GM23338 (cell line): ENCODE results near the gene ARHGAP42. TPM values are rescaled to one million over a fixed set of nuclear protein-coding genes. Genes with fewer than 3 reads are reported as not detected.

ENCODE experiments used
- ATAC-seq: fragments of 200-7000 bp; cut with Tn5 transposase; 3 replicates; pipeline ENCODE4 v1.9.1; 2020
- DNase-seq: peaks from one replicate; pipeline ENCODE4 v3.0.0-alpha.2; 2015; ENCODE audit warnings: low spot score
- H2AFZ ChIP-seq: fragments of 200-600 bp; sonication (generic); 2 replicates; pipeline ENCODE4 v1.8.0; 2016; ENCODE audit warnings: antibody characterized with exemption, mild to moderate bottlenecking, moderate library complexity
- H3F3A ChIP-seq: fragments of 200-600 bp; sonication (generic); replicated peaks from 2 replicates; pipeline ENCODE4 v1.8.0; 2017; ENCODE audit warnings: antibody characterized with exemption, mixed run types, low read depth
- H3K27ac ChIP-seq: fragments of 200-600 bp; sonication (generic); 2 replicates; pipeline ENCODE4 v1.6.1; 2016; ENCODE audit warnings: low read depth
- H3K27me3 ChIP-seq: fragments of 200-600 bp; sonication (generic); 2 replicates; pipeline ENCODE4 v1.8.0; 2016; ENCODE audit warnings: mild to moderate bottlenecking, mixed run types, moderate library complexity; ENCODE audit not compliant: insufficient read depth
- H3K36me3 ChIP-seq: fragments of 200-600 bp; sonication (generic); 2 replicates; pipeline ENCODE4 v1.8.0; 2016; ENCODE audit warnings: mild to moderate bottlenecking; ENCODE audit not compliant: insufficient read depth
- H3K4me1 ChIP-seq: fragments of 200-600 bp; sonication (generic); 2 replicates; pipeline ENCODE4 v1.8.0; 2016; ENCODE audit warnings: mild to moderate bottlenecking, moderate library complexity; ENCODE audit not compliant: insufficient read depth
- H3K4me2 ChIP-seq: fragments of 200-600 bp; sonication (generic); 2 replicates; pipeline ENCODE4 v1.7.1; 2017; ENCODE audit warnings: mixed run types
- H3K4me3 ChIP-seq: fragments of 200-600 bp; sonication (generic); 2 replicates; pipeline ENCODE4 v1.6.1; 2016; ENCODE audit warnings: mixed run types
- H3K79me2 ChIP-seq: fragments of 200-600 bp; sonication (generic); replicated peaks from 2 replicates; pipeline ENCODE4 v1.8.0; 2017; ENCODE audit warnings: mild to moderate bottlenecking; ENCODE audit not compliant: insufficient read depth
- H3K9me2 ChIP-seq: fragments of 200-600 bp; sonication (generic); 2 replicates; pipeline ENCODE4 v1.8.0; 2017; ENCODE audit not compliant: insufficient read depth
- H4K20me1 ChIP-seq: fragments of 200-600 bp; sonication (generic); replicated peaks from 2 replicates; pipeline ENCODE4 v1.8.0; 2017; ENCODE audit warnings: mild to moderate bottlenecking; ENCODE audit not compliant: insufficient read depth
- H3K27ac Mint-ChIP-seq: 2 replicates; pipeline ENCODE4 v1.8.0; 2020; ENCODE audit warnings: inconsistent platforms, mild to moderate bottlenecking, moderate library complexity, mixed read lengths
- H3K27me3 Mint-ChIP-seq: 3 replicates; pipeline ENCODE4 v1.8.0; 2022; ENCODE audit warnings: low read depth, mild to moderate bottlenecking, moderate library complexity, mixed read lengths, inconsistent platforms; ENCODE audit not compliant: insufficient read depth, poor library complexity
- H3K36me3 Mint-ChIP-seq: 3 replicates; pipeline ENCODE4 v1.8.0; 2021; ENCODE audit warnings: low read depth, mild to moderate bottlenecking, inconsistent platforms, moderate library complexity, mixed read lengths
- H3K4me1 Mint-ChIP-seq: 3 replicates; pipeline ENCODE4 v1.8.0; 2020; ENCODE audit warnings: mild to moderate bottlenecking, inconsistent platforms, mixed read lengths
- H3K4me3 Mint-ChIP-seq: 3 replicates; pipeline ENCODE4 v1.8.0; 2021; ENCODE audit warnings: moderate library complexity, mild to moderate bottlenecking, inconsistent platforms, mixed read lengths
- H3K9me3 Mint-ChIP-seq: 3 replicates; pipeline ENCODE4 v1.8.0; 2020; ENCODE audit warnings: moderate library complexity, mild to moderate bottlenecking, inconsistent platforms, mixed read lengths
- CREB1 ChIP-seq: fragments of 250-450 bp; sonication (Bioruptor Pico); IDR thresholded peaks from 2 replicates; pipeline ENCODE4 v1.5.0; 2020; ENCODE audit warnings: low read depth, mild to moderate bottlenecking, moderate library complexity
- EZH2 ChIP-seq: fragments of 200-600 bp; sonication (generic); IDR thresholded peaks from one replicate; pipeline ENCODE4 v1.8.0; 2017; ENCODE audit warnings: antibody characterized with exemption, mild to moderate bottlenecking, low read depth; ENCODE audit not compliant: unreplicated experiment
- EZH2phosphoT487 ChIP-seq: fragments of 200-600 bp; sonication (generic); IDR thresholded peaks from one replicate; pipeline ENCODE4 v1.8.1; 2018; ENCODE audit warnings: antibody characterized with exemption; ENCODE audit not compliant: unreplicated experiment
- JUNB ChIP-seq: IDR thresholded peaks from one replicate; pipeline ENCODE4 v1.6.1; 2016; ENCODE audit warnings: antibody characterized with exemption; ENCODE audit not compliant: unreplicated experiment
- NANOG ChIP-seq: IDR thresholded peaks from 2 replicates; pipeline ENCODE4 v1.6.1; 2016; ENCODE audit warnings: antibody characterized with exemption, borderline replicate concordance
- POLR2AphosphoS5 ChIP-seq: IDR thresholded peaks from 2 replicates; pipeline ENCODE4 v1.6.1; 2016; ENCODE audit warnings: antibody characterized with exemption, low read depth
- STAT1 ChIP-seq: IDR thresholded peaks from one replicate; pipeline ENCODE4 v1.6.1; 2016; ENCODE audit warnings: antibody characterized with exemption; ENCODE audit not compliant: unreplicated experiment
- ZNF114 ChIP-seq: fragments of 250-450 bp; sonication (Bioruptor Pico); IDR thresholded peaks from 2 replicates; pipeline ENCODE4 v1.5.0; 2020; ENCODE audit warnings: mild to moderate bottlenecking, moderate library complexity
- ZNF331 ChIP-seq: fragments of 250-450 bp; sonication (Bioruptor Pico); IDR thresholded peaks from 2 replicates; pipeline ENCODE4 v1.5.0; 2020; ENCODE audit warnings: low read depth, mild to moderate bottlenecking, moderate library complexity
- polyA plus RNA-seq: library from polyadenylated mRNA; unstranded; fragments of >200 nt; fragmentation: Nextera tagmentation; extraction: Ambion mirVana; gene quantifications from 2 replicates; pipeline ENCODE4 v1.2.1, GENCODE V29; 2016
- total RNA-seq: library from RNA; depleted of rRNA; stranded (reverse); fragments of >200 nt; shearing (Covaris generic); gene quantifications from 2 replicates; pipeline ENCODE4 v1.2.3, GENCODE V29; 2014
- TF ChIP-seq, protein P1 (sequence below), 2 experiments: fragments of 200-600 bp in 1 of 2; sonication (generic) in 1 of 2; conservative IDR thresholded peaks; 2 replicates each; pipeline versions ENCODE4 v1.5.1 to v1.6.1; 2016 to 2017; ENCODE audit warnings: antibody characterized with exemption in 2 of 2, low read depth in 2 of 2, mild to moderate bottlenecking in 2 of 2, moderate library complexity in 1 of 2
- TF ChIP-seq, protein P2 (sequence below): IDR thresholded peaks from 2 replicates; pipeline ENCODE4 v1.6.1; 2016; ENCODE audit warnings: antibody characterized with exemption
- TF ChIP-seq, protein P3 (sequence below): fragments of 250-450 bp; sonication (Bioruptor Pico); IDR thresholded peaks from 2 replicates; pipeline ENCODE4 v1.5.0; 2020; ENCODE audit warnings: mild to moderate bottlenecking, moderate library complexity
- TF ChIP-seq, protein P4 (sequence below): IDR thresholded peaks from one replicate; pipeline ENCODE4 v1.6.1; 2018; ENCODE audit warnings: antibody characterized with exemption; ENCODE audit not compliant: unreplicated experiment

ARHGAP42 gene
- total and polyA plus RNA-seq, 2 experiments from 2014 or later, result 23.7 to 35.7 TPM

DNA sequence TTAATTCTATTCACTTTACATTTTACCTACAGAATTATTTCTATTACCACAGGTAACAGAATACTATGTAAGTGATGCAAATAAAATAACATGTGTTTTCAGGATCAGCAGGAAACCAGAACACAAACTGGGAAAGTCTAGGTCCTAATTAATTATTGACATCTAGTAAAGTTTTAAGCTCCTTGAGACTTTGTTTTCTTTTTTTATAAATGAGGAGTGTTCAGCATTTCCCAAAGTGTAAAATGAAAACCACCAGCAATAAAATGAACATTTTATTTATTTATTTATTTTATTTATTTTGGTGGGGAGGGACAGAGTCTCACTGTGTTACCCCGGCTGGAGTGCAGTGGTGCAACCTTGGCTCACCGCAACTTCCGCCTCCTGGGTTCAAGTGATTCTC, 123.6 kb downstream of the ARHGAP42 start:
- no peaks in the 10 kb centered on the region for H3K27me3 ChIP-seq
- H3K9me3 Mint-ChIP-seq, result no peaks in the 10 kb centered on the region; the same call in 1 of the 3 replicates
- H2AFZ ChIP-seq, result no peak overlapping the region
- DNase-seq, result no peak
- no peaks in the 10 kb centered on the region for H3K36me3 ChIP-seq
- peaks cover 22% of the 10 kb centered on the region for H3K4me1 Mint-ChIP-seq
- no peak overlapping the region for H3K4me3 ChIP-seq
- H3K36me3 Mint-ChIP-seq, result no peaks in the 10 kb centered on the region
- 0 out of 2 replicates have a peak, but pooled peaks cover 7% of the 10 kb centered on the region for H3K79me2 ChIP-seq
- peaks cover 19% of the 10 kb centered on the region; the same call in 1 of the 2 replicates for H3K4me1 ChIP-seq
- peaks cover 6% of the 10 kb centered on the region for H3K27me3 Mint-ChIP-seq
- no peaks in the 10 kb centered on the region for H3F3A ChIP-seq
- no peak overlapping the region for H3K4me2 ChIP-seq
- H3K9me2 ChIP-seq, result no peaks in the 10 kb centered on the region
- TF ChIP-seq NANOG (no peak), CREB1 (CRISPR knock-in tag) (no peak), EZH2 (no peak), JUNB (no peak), ZNF331 (CRISPR knock-in tag) (no peak), STAT1 (no peak), EZH2phosphoT487 (no peak), POLR2AphosphoS5 (no peak), ZNF114 (no peak)
- TF ChIP-seq, protein P1, sequence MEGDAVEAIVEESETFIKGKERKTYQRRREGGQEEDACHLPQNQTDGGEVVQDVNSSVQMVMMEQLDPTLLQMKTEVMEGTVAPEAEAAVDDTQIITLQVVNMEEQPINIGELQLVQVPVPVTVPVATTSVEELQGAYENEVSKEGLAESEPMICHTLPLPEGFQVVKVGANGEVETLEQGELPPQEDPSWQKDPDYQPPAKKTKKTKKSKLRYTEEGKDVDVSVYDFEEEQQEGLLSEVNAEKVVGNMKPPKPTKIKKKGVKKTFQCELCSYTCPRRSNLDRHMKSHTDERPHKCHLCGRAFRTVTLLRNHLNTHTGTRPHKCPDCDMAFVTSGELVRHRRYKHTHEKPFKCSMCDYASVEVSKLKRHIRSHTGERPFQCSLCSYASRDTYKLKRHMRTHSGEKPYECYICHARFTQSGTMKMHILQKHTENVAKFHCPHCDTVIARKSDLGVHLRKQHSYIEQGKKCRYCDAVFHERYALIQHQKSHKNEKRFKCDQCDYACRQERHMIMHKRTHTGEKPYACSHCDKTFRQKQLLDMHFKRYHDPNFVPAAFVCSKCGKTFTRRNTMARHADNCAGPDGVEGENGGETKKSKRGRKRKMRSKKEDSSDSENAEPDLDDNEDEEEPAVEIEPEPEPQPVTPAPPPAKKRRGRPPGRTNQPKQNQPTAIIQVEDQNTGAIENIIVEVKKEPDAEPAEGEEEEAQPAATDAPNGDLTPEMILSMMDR (conservative IDR thresholded peaks at IDR 0.05; ENCODE audit: low read depth in 2 of 2), result no peak
- TF ChIP-seq, protein P2, sequence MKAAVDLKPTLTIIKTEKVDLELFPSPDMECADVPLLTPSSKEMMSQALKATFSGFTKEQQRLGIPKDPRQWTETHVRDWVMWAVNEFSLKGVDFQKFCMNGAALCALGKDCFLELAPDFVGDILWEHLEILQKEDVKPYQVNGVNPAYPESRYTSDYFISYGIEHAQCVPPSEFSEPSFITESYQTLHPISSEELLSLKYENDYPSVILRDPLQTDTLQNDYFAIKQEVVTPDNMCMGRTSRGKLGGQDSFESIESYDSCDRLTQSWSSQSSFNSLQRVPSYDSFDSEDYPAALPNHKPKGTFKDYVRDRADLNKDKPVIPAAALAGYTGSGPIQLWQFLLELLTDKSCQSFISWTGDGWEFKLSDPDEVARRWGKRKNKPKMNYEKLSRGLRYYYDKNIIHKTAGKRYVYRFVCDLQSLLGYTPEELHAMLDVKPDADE, result no peak
- TF ChIP-seq, protein P3, sequence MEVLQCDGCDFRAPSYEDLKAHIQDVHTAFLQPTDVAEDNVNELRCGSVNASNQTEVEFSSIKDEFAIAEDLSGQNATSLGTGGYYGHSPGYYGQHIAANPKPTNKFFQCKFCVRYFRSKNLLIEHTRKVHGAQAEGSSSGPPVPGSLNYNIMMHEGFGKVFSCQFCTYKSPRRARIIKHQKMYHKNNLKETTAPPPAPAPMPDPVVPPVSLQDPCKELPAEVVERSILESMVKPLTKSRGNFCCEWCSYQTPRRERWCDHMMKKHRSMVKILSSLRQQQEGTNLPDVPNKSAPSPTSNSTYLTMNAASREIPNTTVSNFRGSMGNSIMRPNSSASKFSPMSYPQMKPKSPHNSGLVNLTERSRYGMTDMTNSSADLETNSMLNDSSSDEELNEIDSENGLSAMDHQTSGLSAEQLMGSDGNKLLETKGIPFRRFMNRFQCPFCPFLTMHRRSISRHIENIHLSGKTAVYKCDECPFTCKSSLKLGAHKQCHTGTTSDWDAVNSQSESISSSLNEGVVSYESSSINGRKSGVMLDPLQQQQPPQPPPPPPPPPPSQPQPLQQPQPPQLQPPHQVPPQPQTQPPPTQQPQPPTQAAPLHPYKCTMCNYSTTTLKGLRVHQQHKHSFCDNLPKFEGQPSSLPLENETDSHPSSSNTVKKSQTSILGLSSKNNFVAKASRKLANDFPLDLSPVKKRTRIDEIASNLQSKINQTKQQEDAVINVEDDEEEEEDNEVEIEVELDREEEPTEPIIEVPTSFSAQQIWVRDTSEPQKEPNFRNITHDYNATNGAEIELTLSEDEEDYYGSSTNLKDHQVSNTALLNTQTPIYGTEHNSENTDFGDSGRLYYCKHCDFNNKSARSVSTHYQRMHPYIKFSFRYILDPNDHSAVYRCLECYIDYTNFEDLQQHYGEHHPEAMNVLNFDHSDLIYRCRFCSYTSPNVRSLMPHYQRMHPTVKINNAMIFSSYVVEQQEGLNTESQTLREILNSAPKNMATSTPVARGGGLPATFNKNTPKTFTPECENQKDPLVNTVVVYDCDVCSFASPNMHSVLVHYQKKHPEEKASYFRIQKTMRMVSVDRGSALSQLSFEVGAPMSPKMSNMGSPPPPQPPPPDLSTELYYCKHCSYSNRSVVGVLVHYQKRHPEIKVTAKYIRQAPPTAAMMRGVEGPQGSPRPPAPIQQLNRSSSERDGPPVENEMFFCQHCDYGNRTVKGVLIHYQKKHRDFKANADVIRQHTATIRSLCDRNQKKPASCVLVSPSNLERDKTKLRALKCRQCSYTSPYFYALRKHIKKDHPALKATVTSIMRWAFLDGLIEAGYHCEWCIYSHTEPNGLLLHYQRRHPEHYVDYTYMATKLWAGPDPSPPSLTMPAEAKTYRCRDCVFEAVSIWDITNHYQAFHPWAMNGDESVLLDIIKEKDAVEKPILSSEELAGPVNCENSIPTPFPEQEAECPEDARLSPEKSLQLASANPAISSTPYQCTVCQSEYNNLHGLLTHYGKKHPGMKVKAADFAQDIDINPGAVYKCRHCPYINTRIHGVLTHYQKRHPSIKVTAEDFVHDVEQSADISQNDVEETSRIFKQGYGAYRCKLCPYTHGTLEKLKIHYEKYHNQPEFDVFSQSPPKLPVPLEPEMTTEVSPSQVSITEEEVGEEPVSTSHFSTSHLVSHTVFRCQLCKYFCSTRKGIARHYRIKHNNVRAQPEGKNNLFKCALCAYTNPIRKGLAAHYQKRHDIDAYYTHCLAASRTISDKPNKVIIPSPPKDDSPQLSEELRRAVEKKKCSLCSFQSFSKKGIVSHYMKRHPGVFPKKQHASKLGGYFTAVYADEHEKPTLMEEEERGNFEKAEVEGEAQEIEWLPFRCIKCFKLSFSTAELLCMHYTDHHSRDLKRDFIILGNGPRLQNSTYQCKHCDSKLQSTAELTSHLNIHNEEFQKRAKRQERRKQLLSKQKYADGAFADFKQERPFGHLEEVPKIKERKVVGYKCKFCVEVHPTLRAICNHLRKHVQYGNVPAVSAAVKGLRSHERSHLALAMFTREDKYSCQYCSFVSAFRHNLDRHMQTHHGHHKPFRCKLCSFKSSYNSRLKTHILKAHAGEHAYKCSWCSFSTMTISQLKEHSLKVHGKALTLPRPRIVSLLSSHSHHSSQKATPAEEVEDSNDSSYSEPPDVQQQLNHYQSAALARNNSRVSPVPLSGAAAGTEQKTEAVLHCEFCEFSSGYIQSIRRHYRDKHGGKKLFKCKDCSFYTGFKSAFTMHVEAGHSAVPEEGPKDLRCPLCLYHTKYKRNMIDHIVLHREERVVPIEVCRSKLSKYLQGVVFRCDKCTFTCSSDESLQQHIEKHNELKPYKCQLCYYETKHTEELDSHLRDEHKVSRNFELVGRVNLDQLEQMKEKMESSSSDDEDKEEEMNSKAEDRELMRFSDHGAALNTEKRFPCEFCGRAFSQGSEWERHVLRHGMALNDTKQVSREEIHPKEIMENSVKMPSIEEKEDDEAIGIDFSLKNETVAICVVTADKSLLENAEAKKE (CRISPR knock-in tag), result no peak
- TF ChIP-seq, protein P4, sequence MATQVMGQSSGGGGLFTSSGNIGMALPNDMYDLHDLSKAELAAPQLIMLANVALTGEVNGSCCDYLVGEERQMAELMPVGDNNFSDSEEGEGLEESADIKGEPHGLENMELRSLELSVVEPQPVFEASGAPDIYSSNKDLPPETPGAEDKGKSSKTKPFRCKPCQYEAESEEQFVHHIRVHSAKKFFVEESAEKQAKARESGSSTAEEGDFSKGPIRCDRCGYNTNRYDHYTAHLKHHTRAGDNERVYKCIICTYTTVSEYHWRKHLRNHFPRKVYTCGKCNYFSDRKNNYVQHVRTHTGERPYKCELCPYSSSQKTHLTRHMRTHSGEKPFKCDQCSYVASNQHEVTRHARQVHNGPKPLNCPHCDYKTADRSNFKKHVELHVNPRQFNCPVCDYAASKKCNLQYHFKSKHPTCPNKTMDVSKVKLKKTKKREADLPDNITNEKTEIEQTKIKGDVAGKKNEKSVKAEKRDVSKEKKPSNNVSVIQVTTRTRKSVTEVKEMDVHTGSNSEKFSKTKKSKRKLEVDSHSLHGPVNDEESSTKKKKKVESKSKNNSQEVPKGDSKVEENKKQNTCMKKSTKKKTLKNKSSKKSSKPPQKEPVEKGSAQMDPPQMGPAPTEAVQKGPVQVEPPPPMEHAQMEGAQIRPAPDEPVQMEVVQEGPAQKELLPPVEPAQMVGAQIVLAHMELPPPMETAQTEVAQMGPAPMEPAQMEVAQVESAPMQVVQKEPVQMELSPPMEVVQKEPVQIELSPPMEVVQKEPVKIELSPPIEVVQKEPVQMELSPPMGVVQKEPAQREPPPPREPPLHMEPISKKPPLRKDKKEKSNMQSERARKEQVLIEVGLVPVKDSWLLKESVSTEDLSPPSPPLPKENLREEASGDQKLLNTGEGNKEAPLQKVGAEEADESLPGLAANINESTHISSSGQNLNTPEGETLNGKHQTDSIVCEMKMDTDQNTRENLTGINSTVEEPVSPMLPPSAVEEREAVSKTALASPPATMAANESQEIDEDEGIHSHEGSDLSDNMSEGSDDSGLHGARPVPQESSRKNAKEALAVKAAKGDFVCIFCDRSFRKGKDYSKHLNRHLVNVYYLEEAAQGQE, result no peak
- no peak overlapping the region for H3K4me3 Mint-ChIP-seq
- no peak overlapping the region for H3K27ac Mint-ChIP-seq
- H4K20me1 ChIP-seq, result no peaks in the 10 kb centered on the region
- no peak overlapping the region for H3K27ac ChIP-seq
- no peak for ATAC-seq
